Transverse colon (tissue), 4 donors: ENCODE measurements around the gene TCFL5. TPM values are rescaled to one million over a fixed set of nuclear protein-coding genes. Genes with fewer than 3 reads are reported as not detected.

Source experiments
- DNase-seq: peaks from one replicate; pipeline ENCODE4 v3.0.0-alpha.2; 2019
- H3K27ac ChIP-seq, 4 donors: fragments of 200-600 bp; sonication (generic); 2 replicates each; pipeline ENCODE4 v1.5.1; 2016 to 2018; ENCODE audit warnings: inconsistent platforms in 4 of 4
- H3K27me3 ChIP-seq: fragments of 200-600 bp; sonication (generic); 2 replicates; pipeline ENCODE4 v1.5.1; 2017; ENCODE audit warnings: inconsistent platforms
- H3K36me3 ChIP-seq, 4 donors: fragments of 200-600 bp; sonication (generic); 2 replicates each; pipeline ENCODE4 v1.5.1; 2017 to 2019; ENCODE audit warnings: inconsistent platforms in 4 of 4
- H3K4me1 ChIP-seq, 4 donors: fragments of 200-600 bp; sonication (generic); 2 replicates each; pipeline ENCODE4 v1.5.1; 2017 to 2020; ENCODE audit warnings: inconsistent platforms in 4 of 4
- H3K4me3 ChIP-seq, 4 donors: fragments of 200-600 bp; sonication (generic); 1 replicate in 1 of 4; 2 replicates in 3 of 4; pipeline versions ENCODE4 v1.5.1 to v1.6.1; 2017 to 2019; ENCODE audit warnings: inconsistent platforms in 4 of 4
- H3K9me3 ChIP-seq, 2 donors: fragments of 200-600 bp; sonication (generic); 2 replicates each; pipeline ENCODE4 v1.5.1; 2017 to 2019; ENCODE audit warnings: inconsistent platforms in 2 of 2
- CTCF ChIP-seq, 5 experiments: fragments of 200-600 bp in 3 of 5; fragments of 450-650 bp in 2 of 5; sonication (generic) in 3 of 5; IDR thresholded peaks; 1 replicate in 2 of 5; 2 replicates in 3 of 5; pipeline ENCODE4 v1.5.1; 2016 to 2017; ENCODE audit warnings: antibody characterized with exemption in 5 of 5, inconsistent platforms in 3 of 5, mild to moderate bottlenecking in 2 of 5, moderate library complexity in 1 of 5
- EP300 ChIP-seq: sonication (generic); formaldehyde crosslinking; IDR thresholded peaks from one replicate; pipeline ENCODE4 v1.6.1; 2017; ENCODE audit warnings: antibody characterized with exemption, low read depth
- POLR2A ChIP-seq: fragments of 450-650 bp; IDR thresholded peaks from one replicate; pipeline ENCODE4 v1.6.1; 2016; ENCODE audit warnings: antibody characterized with exemption, mild to moderate bottlenecking, moderate library complexity
- POLR2AphosphoS5 ChIP-seq, 3 donors: sonication (generic); formaldehyde crosslinking; IDR thresholded peaks; one replicate each; pipeline ENCODE4 v1.6.1; 2016; ENCODE audit warnings: antibody characterized with exemption in 3 of 3
- WGBS, 2 donors: methylation state at CpG; one replicate each; pipeline ENCODE4 v1.1.5; 2018; ENCODE audit warnings: low coverage in 1 of 2; 5-methylcytosine and 5-hydroxymethylcytosine counted together
- in situ Hi-C, 4 donors: fragments of 200-750 bp; cut with MboI; loops; one replicate each; pipeline versions ENCODE4 v1.15.0 to v1.15.1; 2017; ENCODE audit warnings: low sequenced_read_pairs in 3 of 4, low pct_ligation_motif_present in 1 of 4, low pct_unique_long_range_greater_than_20kb in 1 of 4
- intact Hi-C: fragments of 100-400 bp; cut with DNase I; formaldehyde crosslinking; loops from one replicate; pipeline ENCODE4 v1.15.1; 2023; ENCODE audit warnings: low total_unique reads
- total RNA-seq, 4 donors: library from RNA; depleted of rRNA; stranded (reverse); fragments of >200 nt; gene quantifications; one replicate each; pipeline ENCODE4 v1.1.0, GENCODE V29; 2016

The TCFL5 gene
- total RNA-seq, 4 donors from 2014 or later, result 5.2 to 19.9 (median 5.9) TPM

GRCh38 chr20:62802026-62802712, 59.5 kb downstream of the TCFL5 start:
- H3K27ac ChIP-seq, result peak overlapping the region in 1 of 4 donors; percentile 23
- TF ChIP-seq EP300, result no peak
- H3K4me1 ChIP-seq, result peaks cover 29 to 40% (median 34%) of the 10 kb centered on the region in 4 donors
- H3K36me3 ChIP-seq, result peaks cover 0 to 17% (median 5%) of the 10 kb centered on the region in 4 donors
- no peak overlapping the region for H3K4me3 ChIP-seq
- intact Hi-C loops (no loop called here), in situ Hi-C loops (loop anchor here in 2 of 4 donors (10.0 kb wide), 1 partner anchor 137 kb away; no protein-coding TSS in a partner anchor)
- 90% methylated on average over 21 of the region's 22 CpGs; no CpG with 5 or more reads in 1 of the 2 donors for WGBS, 2 donors
- DNase-seq, result no peak
- no peaks in the 10 kb centered on the region for H3K9me3 ChIP-seq
- H3K27me3 ChIP-seq, result no peaks in the 10 kb centered on the region

GRCh38 chr20:62801284-62802010, 60.2 kb downstream of the TCFL5 start:
- no peaks in the 10 kb centered on the region for H3K27me3 ChIP-seq
- H3K27ac ChIP-seq, result peak overlapping the region in 1 of 4 donors; percentile 23
- 86% methylated on average over 15 of the region's 15 CpGs; no CpG with 5 or more reads in 1 of the 2 donors for WGBS, 2 donors
- intact Hi-C loops, result no loop called here
- peaks cover 26 to 36% (median 30%) of the 10 kb centered on the region in 4 donors for H3K4me1 ChIP-seq
- no peak overlapping the region for H3K4me3 ChIP-seq
- no peaks in the 10 kb centered on the region for H3K9me3 ChIP-seq
- in situ Hi-C loops, result loop anchor here in 2 of 4 donors (10.0 kb wide), 1 partner anchor 137 kb away; no protein-coding TSS in a partner anchor
- DNase-seq, result no peak
- no peak for TF ChIP-seq CTCF (IDR thresholded peaks at IDR 0.05)
- H3K36me3 ChIP-seq, result peaks cover 0 to 17% (median 5%) of the 10 kb centered on the region in 4 donors

- H3K27ac ChIP-seq, result no peak overlapping the region
- in situ Hi-C loops (loop anchor here in 2 of 4 donors (10.0 kb wide), 1 partner anchor 136 kb away; no protein-coding TSS in a partner anchor), intact Hi-C loops (no loop called here)
- no peaks in the 10 kb centered on the region for H3K9me3 ChIP-seq
- peaks cover 0 to 17% (median 5%) of the 10 kb centered on the region in 4 donors for H3K36me3 ChIP-seq
- no peaks in the 10 kb centered on the region for H3K27me3 ChIP-seq
- H3K4me3 ChIP-seq, result no peak overlapping the region
- peaks cover 20 to 31% (median 25%) of the 10 kb centered on the region in 4 donors for H3K4me1 ChIP-seq
- 88 to 93% methylated on average over 16 to 25 of the region's 26 CpGs for WGBS, 2 donors
- TF ChIP-seq POLR2A, result no peak
- TF ChIP-seq EP300, result no peak
- TF ChIP-seq CTCF (IDR thresholded peaks at IDR 0.05), result no peak
- no peak for TF ChIP-seq POLR2AphosphoS5 (IDR thresholded peaks at IDR 0.05)
- DNase-seq, result no peak
Observed at GRCh38 chr20:62800314-62801259, 61.0 kb downstream of the TCFL5 start.

GRCh38 chr20:62799873-62800272, 61.7 kb downstream of the TCFL5 start:
- Histone ChIP-seq H3K27me3 (no peaks in the 10 kb centered on the region), H3K4me1 (peaks cover 20 to 33% (median 30%) of the 10 kb centered on the region in 4 donors), H3K36me3 (peaks cover 0 to 17% (median 5%) of the 10 kb centered on the region in 4 donors), H3K4me3 (no peak overlapping the region), H3K9me3 (no peaks in the 10 kb centered on the region), H3K27ac (no peak overlapping the region)
- intact Hi-C loops, result no loop called here
- DNase-seq, result no peak
- WGBS, 2 donors, result 88% methylated on average over 10 of the region's 10 CpGs; no CpG with 5 or more reads in 1 of the 2 donors
- in situ Hi-C loops, result loop anchor here (10.0 to 25.0 kb wide), 3 partner anchors 113 to 138 kb away; no protein-coding TSS in a partner anchor
- TF ChIP-seq POLR2A (no peak), CTCF (IDR thresholded peaks at IDR 0.05) (no peak), EP300 (no peak), POLR2AphosphoS5 (IDR thresholded peaks at IDR 0.05) (no peak)
